Testis (tissue), 3 donors: ENCODE measurements around the gene TMEM253. TPM values are rescaled to one million over a fixed set of nuclear protein-coding genes. Genes with fewer than 3 reads are reported as not detected.

Experiments used
- DNase-seq: peaks from one replicate; pipeline ENCODE4 v3.0.0-alpha.2; 2019
- H3K27ac ChIP-seq, 2 donors: fragments of 200-600 bp; sonication (generic); one replicate each; pipeline ENCODE4 v1.5.1; 2019
- H3K27me3 ChIP-seq: fragments of 200-600 bp; sonication (generic); one replicate; pipeline ENCODE4 v1.5.1; 2019
- H3K36me3 ChIP-seq: fragments of 200-600 bp; sonication (generic); one replicate; pipeline ENCODE4 v1.5.1; 2017; ENCODE audit warnings: low read depth; ENCODE audit errors: missing control alignments
- H3K4me1 ChIP-seq: fragments of 200-600 bp; sonication (generic); one replicate; pipeline ENCODE4 v1.5.1; 2019
- H3K4me3 ChIP-seq, 2 donors: fragments of 200-600 bp; sonication (generic); one replicate each; pipeline ENCODE4 v1.5.1; 2017 to 2019
- H3K9me3 ChIP-seq: fragments of 200-600 bp; sonication (generic); one replicate; pipeline ENCODE4 v1.5.1; 2017
- POLR2A ChIP-seq: fragments of 450-650 bp; IDR thresholded peaks from one replicate; pipeline ENCODE4 v1.6.1; 2017; ENCODE audit warnings: antibody characterized with exemption, mild to moderate bottlenecking, moderate library complexity
- WGBS, 2 donors: methylation state at CpG; one replicate each; pipeline ENCODE4 v1.1.5; 2018; 5-methylcytosine and 5-hydroxymethylcytosine counted together
- intact Hi-C: fragments of 100-400 bp; cut with DNase I; formaldehyde crosslinking; loops from one replicate; pipeline ENCODE4 v1.15.1; 2023; ENCODE audit warnings: low total_unique reads
- polyA plus RNA-seq: library from polyadenylated mRNA; stranded (reverse); fragments of 350-450 nt; fragmentation: Illumina TruSeq; extraction: RNeasy Lipid Tissue Mini Kit (QIAGEN cat#74804); gene quantifications from one replicate; pipeline ENCODE4 v1.2.3, GENCODE V29; 2014; ENCODE audit warnings: low read depth, low replicate concordance; ENCODE audit not compliant: insufficient read depth
- total RNA-seq, 2 donors: library from RNA; depleted of rRNA; stranded (reverse); fragments of >200 nt; gene quantifications; one replicate each; pipeline ENCODE4 v1.2.3, GENCODE V29; 2016
- TF ChIP-seq, protein P1 (sequence below), 3 experiments: fragments of 450-650 bp in 2 of 3; fragments of 200-600 bp in 1 of 3; sonication (generic) in 1 of 3; IDR thresholded peaks; one replicate each; pipeline ENCODE4 v1.5.1; 2016 to 2019; ENCODE audit warnings: antibody characterized with exemption in 3 of 3, mild to moderate bottlenecking in 2 of 3, moderate library complexity in 1 of 3

TMEM253 gene
- total and polyA plus RNA-seq, 3 donors from 2014 or later: 0.50 to 0.65 TPM; not detected in 1

- DNase-seq: peak; percentile 56
- Histone ChIP-seq H3K27ac (peak overlapping the region; percentile 70 to 89), H3K36me3 (no peaks in the 10 kb centered on the region), H3K27me3 (no peaks in the 10 kb centered on the region), H3K4me3 (peak overlapping the region; percentile 68 to 75), H3K9me3 (no peaks in the 10 kb centered on the region), H3K4me1 (peaks cover 26% of the 10 kb centered on the region)
- no peak for TF ChIP-seq POLR2A
- TF ChIP-seq, protein P1, sequence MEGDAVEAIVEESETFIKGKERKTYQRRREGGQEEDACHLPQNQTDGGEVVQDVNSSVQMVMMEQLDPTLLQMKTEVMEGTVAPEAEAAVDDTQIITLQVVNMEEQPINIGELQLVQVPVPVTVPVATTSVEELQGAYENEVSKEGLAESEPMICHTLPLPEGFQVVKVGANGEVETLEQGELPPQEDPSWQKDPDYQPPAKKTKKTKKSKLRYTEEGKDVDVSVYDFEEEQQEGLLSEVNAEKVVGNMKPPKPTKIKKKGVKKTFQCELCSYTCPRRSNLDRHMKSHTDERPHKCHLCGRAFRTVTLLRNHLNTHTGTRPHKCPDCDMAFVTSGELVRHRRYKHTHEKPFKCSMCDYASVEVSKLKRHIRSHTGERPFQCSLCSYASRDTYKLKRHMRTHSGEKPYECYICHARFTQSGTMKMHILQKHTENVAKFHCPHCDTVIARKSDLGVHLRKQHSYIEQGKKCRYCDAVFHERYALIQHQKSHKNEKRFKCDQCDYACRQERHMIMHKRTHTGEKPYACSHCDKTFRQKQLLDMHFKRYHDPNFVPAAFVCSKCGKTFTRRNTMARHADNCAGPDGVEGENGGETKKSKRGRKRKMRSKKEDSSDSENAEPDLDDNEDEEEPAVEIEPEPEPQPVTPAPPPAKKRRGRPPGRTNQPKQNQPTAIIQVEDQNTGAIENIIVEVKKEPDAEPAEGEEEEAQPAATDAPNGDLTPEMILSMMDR (IDR thresholded peaks at IDR 0.05): no peak
- WGBS, 2 donors: 0 to 1% methylated on average over 19 to 23 of the region's 23 CpGs
- intact Hi-C loops: no loop called here
Observed at GRCh38 chr14:21070610-21071224, 30.1 kb upstream of the TMEM253 start.

GRCh38 chr14:21071225-21072030, 29.4 kb upstream of the TMEM253 start:
- TF ChIP-seq POLR2A: no peak
- TF ChIP-seq, protein P1 (IDR thresholded peaks at IDR 0.05): no peak
- H3K27ac ChIP-seq: peak overlapping the region; percentile 70 to 89
- H3K4me1 ChIP-seq: peaks cover 26% of the 10 kb centered on the region
- no peaks in the 10 kb centered on the region for H3K9me3 ChIP-seq
- H3K4me3 ChIP-seq: peak overlapping the region; percentile 68 to 75
- H3K27me3 ChIP-seq: no peaks in the 10 kb centered on the region
- H3K36me3 ChIP-seq: no peaks in the 10 kb centered on the region
- peak; percentile 77 for DNase-seq
- intact Hi-C loops: no loop called here
- 1 to 2% methylated on average over 19 to 35 of the region's 37 CpGs for WGBS, 2 donors

DNA sequence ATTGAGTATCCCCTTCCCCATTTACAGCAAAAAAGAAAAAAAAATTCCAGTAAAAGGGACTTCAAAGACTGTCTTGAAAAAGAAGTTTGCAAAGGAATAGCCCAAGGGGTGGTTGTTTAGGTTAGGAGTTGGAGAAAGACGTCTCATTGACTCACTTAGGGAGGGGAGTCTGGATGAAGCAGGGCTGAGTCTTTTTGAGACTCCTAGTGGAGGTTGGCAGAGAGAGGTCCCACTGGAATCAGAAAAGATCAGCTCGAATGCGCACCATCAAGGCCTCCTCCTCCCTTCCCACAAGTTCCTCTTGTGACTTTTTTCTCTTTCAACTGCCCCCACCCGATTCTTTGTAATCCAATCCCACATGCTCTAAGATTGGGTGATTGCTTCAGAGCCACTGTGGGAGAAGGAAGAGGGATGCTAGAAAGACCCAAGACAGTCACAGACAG, 28.8 kb upstream of the TMEM253 start:
- Histone ChIP-seq H3K4me3 (peak overlapping the region; percentile 68 to 75), H3K27me3 (no peaks in the 10 kb centered on the region), H3K9me3 (no peaks in the 10 kb centered on the region), H3K27ac (peak overlapping the region; percentile 70 to 89), H3K4me1 (peaks cover 26% of the 10 kb centered on the region), H3K36me3 (no peaks in the 10 kb centered on the region)
- intact Hi-C loops: no loop called here
- no peak for TF ChIP-seq POLR2A
- TF ChIP-seq, protein P1 (IDR thresholded peaks at IDR 0.05): peak in 1 of 3 experiments; percentile 7
- 7 to 10% methylated on average over 4 of the region's 4 CpGs for WGBS, 2 donors
- peak; percentile 55 for DNase-seq

DNA sequence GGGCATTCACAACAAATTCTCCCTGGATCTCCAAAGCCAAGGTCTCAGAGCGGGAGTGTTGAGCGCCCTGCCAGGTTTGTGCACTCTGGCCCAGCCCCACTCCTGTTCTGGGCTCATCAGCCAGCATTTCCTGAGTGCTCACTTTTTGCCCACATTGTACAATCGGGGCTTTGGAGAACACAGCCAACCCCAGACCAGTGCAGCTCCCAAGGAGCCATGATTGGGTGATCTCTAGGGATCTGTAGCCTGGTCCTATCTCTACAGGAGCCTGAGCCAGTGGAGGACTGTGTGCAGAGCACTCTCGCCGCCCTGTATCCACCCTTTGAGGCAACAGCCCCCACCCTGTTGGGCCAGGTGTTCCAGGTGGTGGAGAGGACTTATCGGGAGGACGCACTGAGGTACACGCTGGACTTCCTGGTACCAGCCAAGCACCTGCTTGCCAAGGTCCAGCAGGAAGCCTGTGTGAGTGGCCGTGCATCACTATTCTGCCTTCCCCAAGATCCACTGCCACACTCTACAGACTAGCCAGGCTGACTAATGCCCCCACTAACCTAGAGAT, 28.0 kb upstream of the TMEM253 start:
- no peak for TF ChIP-seq POLR2A
- Histone ChIP-seq H3K27ac (peak overlapping the region; percentile 31 to 89), H3K9me3 (no peaks in the 10 kb centered on the region), H3K4me1 (peaks cover 26% of the 10 kb centered on the region), H3K4me3 (no peak overlapping the region), H3K36me3 (no peaks in the 10 kb centered on the region), H3K27me3 (no peaks in the 10 kb centered on the region)
- 88 to 89% methylated on average over 7 to 9 of the region's 9 CpGs for WGBS, 2 donors
- no peak for DNase-seq
- intact Hi-C loops: no loop called here

DNA sequence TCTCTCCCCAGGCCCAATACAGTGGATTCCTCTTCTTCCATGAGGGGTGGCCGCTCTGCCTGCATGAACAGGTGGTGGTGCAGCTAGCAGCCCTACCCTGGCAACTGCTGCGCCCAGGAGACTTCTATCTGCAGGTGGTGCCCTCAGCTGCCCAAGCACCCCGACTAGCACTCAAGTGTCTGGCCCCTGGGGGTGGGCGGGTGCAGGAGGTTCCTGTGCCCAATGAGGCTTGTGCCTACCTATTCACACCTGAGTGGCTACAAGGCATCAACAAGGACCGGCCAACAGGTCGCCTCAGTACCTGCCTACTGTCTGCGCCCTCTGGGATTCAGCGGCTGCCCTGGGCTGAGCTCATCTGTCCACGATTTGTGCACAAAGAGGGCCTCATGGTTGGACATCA, 26.9 kb upstream of the TMEM253 start:
- no peak for DNase-seq
- Histone ChIP-seq H3K4me3 (no peak overlapping the region), H3K4me1 (peaks cover 21% of the 10 kb centered on the region), H3K9me3 (no peaks in the 10 kb centered on the region), H3K27me3 (no peaks in the 10 kb centered on the region), H3K36me3 (no peaks in the 10 kb centered on the region), H3K27ac (no peak overlapping the region)
- 87 to 100% methylated on average over 1 to 9 of the region's 9 CpGs for WGBS, 2 donors
- TF ChIP-seq, protein P1 (IDR thresholded peaks at IDR 0.05): no peak
- TF ChIP-seq POLR2A: no peak
- intact Hi-C loops: no loop called here
